Breast epithelium (tissue), 4 donors: ENCODE data around the gene SQSTM1. TPM values are rescaled to one million over a fixed set of nuclear protein-coding genes. Genes with fewer than 3 reads are reported as not detected.
A peak's percentile ranks its signal among the peaks of the same experiment; 100 is the strongest.

Source experiments
- DNase-seq, 2 donors: peaks; one replicate each; pipeline ENCODE4 v3.0.0-alpha.2; 2019; ENCODE audit warnings: low spot score in 2 of 2
- H3K27ac ChIP-seq, 2 donors: fragments of 200-600 bp; sonication (generic) in 1 of 2; one replicate each; pipeline ENCODE4 v1.5.1; 2016 to 2019; ENCODE audit warnings: mild to moderate bottlenecking in 1 of 2
- H3K27me3 ChIP-seq, 2 donors: fragments of 200-600 bp; sonication (generic) in 1 of 2; one replicate each; pipeline versions ENCODE4 v1.5.1 to v1.6.0; 2017 to 2019; ENCODE audit warnings: control low read depth in 1 of 2, mild to moderate bottlenecking in 1 of 2
- H3K36me3 ChIP-seq: fragments of 200-600 bp; one replicate; pipeline ENCODE4 v1.5.1; 2019
- H3K4me1 ChIP-seq, 2 donors: fragments of 200-600 bp; sonication (generic); one replicate each; pipeline ENCODE4 v1.5.1; 2016 to 2019; ENCODE audit warnings: control low read depth in 1 of 2
- H3K4me3 ChIP-seq, 3 donors: fragments of 200-600 bp; sonication (generic); 1 replicate in 2 of 3; 2 replicates in 1 of 3; pipeline ENCODE4 v1.5.1; 2016 to 2019; ENCODE audit warnings: mild to moderate bottlenecking in 3 of 3, moderate library complexity in 2 of 3
- H3K9me3 ChIP-seq, 2 donors: fragments of 200-600 bp; sonication (generic) in 1 of 2; one replicate each; pipeline ENCODE4 v1.5.1; 2016 to 2019; ENCODE audit warnings: control low read depth in 1 of 2
- POLR2A ChIP-seq: fragments of 450-650 bp; IDR thresholded peaks from one replicate; pipeline ENCODE4 v1.6.1; 2016; ENCODE audit warnings: antibody characterized with exemption, mild to moderate bottlenecking, moderate library complexity
- POLR2AphosphoS5 ChIP-seq, 3 donors: sonication (generic); formaldehyde crosslinking; IDR thresholded peaks; one replicate each; pipeline ENCODE4 v1.6.1; 2017; ENCODE audit warnings: antibody characterized with exemption in 3 of 3
- intact Hi-C: fragments of 100-400 bp; cut with DNase I; formaldehyde crosslinking; loops from one replicate; pipeline ENCODE4 v1.15.1; 2023; ENCODE audit warnings: low total_unique reads
- total RNA-seq, 3 donors: library from RNA; depleted of rRNA; stranded (reverse); fragments of >200 nt; gene quantifications; one replicate each; pipeline ENCODE4 v1.1.0, GENCODE V29; 2016
- TF ChIP-seq, protein P1 (sequence below), 3 donors: fragments of 450-650 bp; IDR thresholded peaks; one replicate each; pipeline ENCODE4 v1.5.1; 2016 to 2017; ENCODE audit warnings: antibody characterized with exemption in 3 of 3, mild to moderate bottlenecking in 3 of 3, moderate library complexity in 3 of 3

Gene SQSTM1
- total RNA-seq, 3 donors from 2014 or later = 407 to 695 (median 462) TPM

DNA sequence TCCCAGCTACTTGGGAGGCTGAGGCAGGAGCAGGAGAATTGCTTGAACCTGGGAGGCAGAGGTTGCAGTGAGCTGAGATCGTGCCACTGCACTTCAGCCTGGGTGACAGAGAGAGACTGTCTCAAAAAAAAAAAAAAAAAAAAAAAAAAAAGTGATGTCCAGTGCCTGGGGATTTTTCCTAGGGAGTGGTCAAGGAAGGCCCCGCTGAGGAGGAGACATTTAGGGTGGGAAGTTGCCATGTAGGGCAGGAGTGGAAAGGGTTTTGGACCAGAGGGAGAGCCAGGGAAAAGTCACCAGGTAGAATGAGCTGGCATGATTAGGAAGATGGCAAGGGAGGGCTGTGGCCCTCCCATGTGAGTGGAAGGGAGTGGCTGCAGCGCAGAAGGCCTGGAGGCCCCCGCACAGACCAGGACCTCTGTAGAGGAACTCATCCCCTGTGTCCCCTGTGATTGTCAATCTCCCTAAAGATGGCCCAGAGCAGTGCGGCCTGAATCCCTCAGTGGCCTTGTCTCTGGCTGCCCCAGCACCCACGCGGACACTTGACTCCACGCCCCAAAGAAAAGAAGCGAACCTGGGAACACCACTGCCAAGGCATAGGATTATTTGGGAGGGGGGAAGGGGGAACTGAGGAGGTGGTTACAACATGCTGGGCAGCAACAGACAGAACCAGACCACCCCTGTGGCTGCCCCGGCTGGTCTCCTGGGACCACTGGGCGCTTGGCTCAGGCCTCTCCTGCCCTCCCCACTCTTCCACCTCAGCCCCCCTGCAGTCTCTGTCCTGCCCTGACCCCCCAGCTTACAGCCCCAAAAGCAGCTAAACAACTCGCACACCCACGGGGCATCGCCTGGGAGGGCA lies 2.6 kb upstream of the SQSTM1 start:
- peak overlapping the region; percentile 94 to 100 (median 100) for H3K4me3 ChIP-seq
- no peaks in the 10 kb centered on the region for H3K27me3 ChIP-seq
- H3K36me3 ChIP-seq = no peaks in the 10 kb centered on the region
- peaks cover 19 to 24% of the 10 kb centered on the region in 2 donors for H3K4me1 ChIP-seq
- no peak for DNase-seq
- H3K9me3 ChIP-seq = no peaks in the 10 kb centered on the region
- intact Hi-C loops = no loop called here
- H3K27ac ChIP-seq = peak overlapping the region; percentile 99 to 100
- TF ChIP-seq, protein P1, sequence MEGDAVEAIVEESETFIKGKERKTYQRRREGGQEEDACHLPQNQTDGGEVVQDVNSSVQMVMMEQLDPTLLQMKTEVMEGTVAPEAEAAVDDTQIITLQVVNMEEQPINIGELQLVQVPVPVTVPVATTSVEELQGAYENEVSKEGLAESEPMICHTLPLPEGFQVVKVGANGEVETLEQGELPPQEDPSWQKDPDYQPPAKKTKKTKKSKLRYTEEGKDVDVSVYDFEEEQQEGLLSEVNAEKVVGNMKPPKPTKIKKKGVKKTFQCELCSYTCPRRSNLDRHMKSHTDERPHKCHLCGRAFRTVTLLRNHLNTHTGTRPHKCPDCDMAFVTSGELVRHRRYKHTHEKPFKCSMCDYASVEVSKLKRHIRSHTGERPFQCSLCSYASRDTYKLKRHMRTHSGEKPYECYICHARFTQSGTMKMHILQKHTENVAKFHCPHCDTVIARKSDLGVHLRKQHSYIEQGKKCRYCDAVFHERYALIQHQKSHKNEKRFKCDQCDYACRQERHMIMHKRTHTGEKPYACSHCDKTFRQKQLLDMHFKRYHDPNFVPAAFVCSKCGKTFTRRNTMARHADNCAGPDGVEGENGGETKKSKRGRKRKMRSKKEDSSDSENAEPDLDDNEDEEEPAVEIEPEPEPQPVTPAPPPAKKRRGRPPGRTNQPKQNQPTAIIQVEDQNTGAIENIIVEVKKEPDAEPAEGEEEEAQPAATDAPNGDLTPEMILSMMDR (IDR thresholded peaks at IDR 0.05) = no peak
- no peak for TF ChIP-seq POLR2AphosphoS5 (IDR thresholded peaks at IDR 0.05)
- no peak for TF ChIP-seq POLR2A

DNA sequence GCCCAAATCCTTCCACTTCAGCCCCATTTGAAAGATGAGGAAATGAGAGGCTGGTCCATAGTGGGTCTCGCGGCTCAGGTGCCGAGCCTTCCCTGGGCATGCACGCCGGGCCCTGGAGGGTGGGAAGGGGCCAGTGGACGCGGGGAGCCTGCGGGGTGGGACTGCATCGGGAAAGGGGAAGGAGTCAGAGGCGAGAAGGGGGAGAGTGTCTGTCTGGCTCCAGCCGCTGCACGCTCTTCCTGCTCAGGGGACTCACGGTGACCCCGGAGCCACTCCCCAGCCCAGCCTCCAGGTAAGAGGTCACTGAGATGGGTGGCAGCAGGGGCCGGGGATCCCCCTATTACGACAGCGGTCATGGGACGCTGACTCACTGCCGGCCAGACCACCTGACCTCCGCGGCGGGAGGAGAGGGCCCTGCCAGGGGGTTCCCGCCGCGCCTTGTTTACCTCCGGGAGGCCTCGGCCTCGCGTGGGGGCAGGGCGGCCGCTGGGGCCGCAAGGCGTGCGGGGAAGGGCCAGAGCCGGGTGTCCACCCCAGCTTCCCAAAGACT lies 1.9 kb upstream of the SQSTM1 start:
- Histone ChIP-seq H3K4me3 (peak overlapping the region; percentile 94 to 100 (median 100)), H3K4me1 (peaks cover 19 to 24% of the 10 kb centered on the region in 2 donors)
- intact Hi-C loops = no loop called here

DNA sequence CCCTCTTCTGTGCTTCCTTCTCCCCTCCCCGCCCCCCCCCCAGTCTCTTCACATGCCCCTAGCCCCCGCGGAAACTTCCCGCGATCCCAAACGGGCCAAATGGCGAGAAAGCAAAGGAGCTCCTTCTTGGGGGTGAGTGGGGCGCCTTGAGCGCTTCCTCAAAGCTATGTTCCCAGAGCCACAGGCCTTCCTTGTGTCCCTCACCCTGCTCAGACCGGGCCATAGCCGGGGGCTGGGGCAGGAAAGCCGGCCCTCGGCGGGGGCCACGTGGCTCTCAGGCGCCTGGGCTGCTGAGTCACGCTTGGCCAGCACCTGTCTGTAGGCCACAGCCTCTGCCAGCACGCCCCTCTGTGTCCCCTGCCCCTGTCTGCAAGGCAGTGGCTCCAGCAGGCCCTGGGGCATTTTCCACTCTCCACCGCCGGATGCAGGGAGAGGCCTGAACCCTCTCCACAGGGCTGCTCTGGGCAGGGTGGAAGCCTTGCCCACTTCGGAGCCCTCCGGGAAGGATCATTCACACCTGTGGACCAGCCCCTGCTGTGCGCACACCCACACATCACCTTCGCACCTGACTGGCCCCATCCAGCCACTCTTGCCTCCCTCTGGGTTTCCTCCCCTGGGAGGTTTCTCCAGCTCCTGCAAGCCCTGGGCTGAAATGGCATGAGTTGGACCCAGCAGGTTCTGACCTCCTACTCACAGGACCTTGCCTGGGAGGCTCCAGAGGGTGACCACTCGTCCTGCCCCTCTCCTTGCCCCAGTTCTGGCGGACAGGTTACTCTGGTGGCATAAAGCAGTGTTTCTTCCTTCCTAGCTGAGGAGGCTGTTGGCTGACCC lies 1.2 kb upstream of the SQSTM1 start:
- intact Hi-C loops = no loop called here
- DNase-seq = peak; percentile 74 to 77

More for the DNA sequence above, 1.9 kb upstream of the SQSTM1 start:
- peak; percentile 96 to 97 for DNase-seq
- Histone ChIP-seq H3K9me3 (no peaks in the 10 kb centered on the region), H3K27me3 (no peaks in the 10 kb centered on the region), H3K36me3 (peaks cover 4% of the 10 kb centered on the region), H3K27ac (peak overlapping the region; percentile 99 to 100)
- no peak for TF ChIP-seq POLR2A
- peak; percentile 96 to 100 (median 98) for TF ChIP-seq POLR2AphosphoS5 (IDR thresholded peaks at IDR 0.05)

DNA sequence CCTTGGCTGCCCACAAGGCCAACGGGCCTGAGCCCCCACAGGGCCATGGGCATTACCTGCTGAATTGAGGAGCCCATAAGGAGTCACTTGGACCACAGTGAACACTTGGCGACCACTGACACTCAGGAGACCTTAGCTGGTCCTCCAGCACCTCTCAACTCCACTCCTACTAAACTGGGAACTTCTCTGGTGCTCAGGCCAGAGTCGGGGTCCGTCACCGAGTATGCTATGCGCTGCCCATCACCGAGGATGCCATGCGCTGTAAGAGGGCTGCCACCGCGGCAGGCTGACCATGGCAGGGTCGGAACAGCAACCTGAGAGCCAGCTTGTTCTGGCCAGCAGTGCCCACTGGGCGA lies 600 bp upstream of the SQSTM1 start:
- peak overlapping the region; percentile 94 to 100 (median 100) for H3K4me3 ChIP-seq
- H3K4me1 ChIP-seq = peaks cover 19 to 24% of the 10 kb centered on the region in 2 donors
- H3K27me3 ChIP-seq = no peaks in the 10 kb centered on the region
- no peak for DNase-seq
- peak overlapping the region; percentile 99 to 100 for H3K27ac ChIP-seq
- TF ChIP-seq POLR2A (no peak), POLR2AphosphoS5 (IDR thresholded peaks at IDR 0.05) (no peak)
- TF ChIP-seq, protein P1 (IDR thresholded peaks at IDR 0.05) = no peak
- intact Hi-C loops = no loop called here
- H3K9me3 ChIP-seq = no peaks in the 10 kb centered on the region
- peaks cover 13% of the 10 kb centered on the region for H3K36me3 ChIP-seq

More for the DNA sequence above, 1.2 kb upstream of the SQSTM1 start:
- TF ChIP-seq POLR2AphosphoS5 (IDR thresholded peaks at IDR 0.05) (peak in 1 of 3 donors; percentile 21), POLR2A (no peak)
- TF ChIP-seq, protein P1 (IDR thresholded peaks at IDR 0.05) = no peak
- Histone ChIP-seq H3K27ac (peak overlapping the region; percentile 99 to 100), H3K36me3 (peaks cover 10% of the 10 kb centered on the region), H3K9me3 (no peaks in the 10 kb centered on the region), H3K4me3 (peak overlapping the region; percentile 94 to 100 (median 100)), H3K27me3 (no peaks in the 10 kb centered on the region), H3K4me1 (peaks cover 19 to 24% of the 10 kb centered on the region in 2 donors)

DNA sequence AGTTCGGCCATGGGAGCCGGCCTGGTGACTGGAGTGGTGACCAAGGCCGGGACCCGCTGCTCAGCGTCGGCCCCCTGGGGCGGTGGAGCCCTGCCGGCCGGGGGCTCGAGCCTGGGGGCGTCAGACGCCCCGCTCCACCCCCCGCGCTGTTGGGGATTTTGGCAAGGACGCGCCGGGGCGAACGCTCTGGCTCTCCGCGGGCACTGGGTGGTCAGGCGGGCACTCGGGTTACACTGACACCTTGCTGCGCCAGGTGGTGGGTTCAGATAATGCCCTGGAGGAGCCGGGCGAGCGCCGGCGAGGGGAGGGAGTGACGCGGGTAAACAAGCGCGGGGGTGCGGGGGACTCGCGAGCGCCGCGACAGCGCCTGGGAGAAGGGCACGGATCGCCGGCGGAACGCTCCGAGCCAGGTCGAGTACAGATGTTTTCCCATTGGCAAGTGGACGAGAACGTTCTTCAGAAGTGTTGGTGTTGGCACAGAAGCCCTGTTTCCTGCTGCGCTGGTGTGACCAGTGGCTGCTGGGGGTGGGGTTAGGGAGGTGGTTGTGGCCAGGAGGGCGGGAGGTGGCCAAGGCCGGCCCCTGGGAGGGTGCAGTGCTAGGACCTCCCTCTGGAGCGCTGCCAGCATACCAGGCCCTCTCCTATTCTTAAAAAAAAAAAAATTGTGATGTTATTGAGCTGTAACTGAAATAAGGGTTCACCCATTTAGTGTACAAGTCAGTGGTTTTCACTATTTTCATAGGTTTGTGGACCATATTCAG lies 773 bp downstream of the SQSTM1 start:
- peaks cover 19 to 24% of the 10 kb centered on the region in 2 donors for H3K4me1 ChIP-seq
- DNase-seq = peak; percentile 97
- H3K36me3 ChIP-seq = peaks cover 20% of the 10 kb centered on the region
- H3K9me3 ChIP-seq = no peaks in the 10 kb centered on the region
- intact Hi-C loops = no loop called here
- peak overlapping the region; percentile 94 to 100 (median 100) for H3K4me3 ChIP-seq
- TF ChIP-seq, protein P1 (IDR thresholded peaks at IDR 0.05) = peak in 1 of 3 donors; percentile 24
- peak; percentile 90 to 96 (median 93) for TF ChIP-seq POLR2AphosphoS5 (IDR thresholded peaks at IDR 0.05)
- TF ChIP-seq POLR2A = peak; percentile 80
- no peaks in the 10 kb centered on the region for H3K27me3 ChIP-seq
- peak overlapping the region; percentile 99 to 100 for H3K27ac ChIP-seq
